Parathyroid adenoma (tissue), 2 donors: ENCODE results near the gene CDC14A.

ENCODE experiments used
- H2AFZ ChIP-seq: fragments of 300-600 bp; sonication (generic); one replicate; pipeline ENCODE4 v1.7.0; 2017; ENCODE audit warnings: antibody characterized with exemption, mild to moderate bottlenecking
- H3K27ac ChIP-seq: fragments of 300-600 bp; sonication (generic); one replicate; pipeline ENCODE4 v1.7.0; 2017
- H3K27me3 ChIP-seq: fragments of 300-600 bp; sonication (generic); one replicate; pipeline ENCODE4 v1.7.0; 2017; ENCODE audit warnings: low read length; ENCODE audit not compliant: control insufficient read depth, insufficient read depth
- H3K36me3 ChIP-seq: fragments of 300-600 bp; sonication (generic); one replicate; pipeline ENCODE4 v1.7.0; 2017; ENCODE audit warnings: low read length; ENCODE audit not compliant: control insufficient read depth, insufficient read depth
- H3K4me1 ChIP-seq: fragments of 300-600 bp; sonication (generic); one replicate; pipeline ENCODE4 v1.7.0; 2017; ENCODE audit warnings: control low read depth
- H3K4me2 ChIP-seq: fragments of 300-600 bp; sonication (generic); one replicate; pipeline ENCODE4 v1.7.0; 2017; ENCODE audit warnings: low read length
- H3K4me3 ChIP-seq: fragments of 300-600 bp; sonication (generic); one replicate; pipeline ENCODE4 v1.7.0; 2017; ENCODE audit warnings: low read depth, low read length
- H3K79me2 ChIP-seq: fragments of 300-600 bp; sonication (generic); one replicate; pipeline ENCODE4 v1.7.0; 2017; ENCODE audit warnings: control low read depth
- H3K9ac ChIP-seq: fragments of 300-600 bp; sonication (generic); one replicate; pipeline ENCODE4 v1.7.0; 2017; ENCODE audit warnings: mild to moderate bottlenecking
- H3K9me3 ChIP-seq: fragments of 300-600 bp; sonication (generic); one replicate; pipeline ENCODE4 v1.7.0; 2017; ENCODE audit warnings: low read length; ENCODE audit not compliant: control insufficient read depth
- TF ChIP-seq, protein P1 (sequence below): fragments of 300-600 bp; sonication (generic); IDR thresholded peaks from one replicate; pipeline ENCODE4 v1.7.0; 2017; ENCODE audit warnings: antibody characterized with exemption, mild to moderate bottlenecking
- donor health status: primary hyperparathyroidism.

Gene CDC14A

DNA sequence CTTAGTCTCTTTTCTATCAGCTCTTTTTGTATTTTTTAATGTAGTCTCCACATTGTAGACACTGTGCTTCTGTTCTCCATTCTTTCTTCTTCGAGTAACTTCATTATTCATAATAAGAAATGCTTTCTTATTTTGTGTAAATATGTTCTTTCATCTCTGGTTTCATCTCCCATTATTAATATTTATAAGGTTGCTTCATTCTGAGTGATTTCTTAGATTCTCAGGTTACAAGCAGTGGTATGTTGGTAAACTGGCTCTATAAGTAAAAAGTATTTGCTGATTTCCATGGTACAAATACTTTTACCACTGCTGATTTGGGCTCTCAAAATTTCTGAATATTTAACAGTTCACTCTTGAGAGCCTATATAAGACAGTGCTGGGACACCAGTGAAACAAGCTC lies 81.3 kb downstream of the CDC14A start:
- TF ChIP-seq, protein P1, sequence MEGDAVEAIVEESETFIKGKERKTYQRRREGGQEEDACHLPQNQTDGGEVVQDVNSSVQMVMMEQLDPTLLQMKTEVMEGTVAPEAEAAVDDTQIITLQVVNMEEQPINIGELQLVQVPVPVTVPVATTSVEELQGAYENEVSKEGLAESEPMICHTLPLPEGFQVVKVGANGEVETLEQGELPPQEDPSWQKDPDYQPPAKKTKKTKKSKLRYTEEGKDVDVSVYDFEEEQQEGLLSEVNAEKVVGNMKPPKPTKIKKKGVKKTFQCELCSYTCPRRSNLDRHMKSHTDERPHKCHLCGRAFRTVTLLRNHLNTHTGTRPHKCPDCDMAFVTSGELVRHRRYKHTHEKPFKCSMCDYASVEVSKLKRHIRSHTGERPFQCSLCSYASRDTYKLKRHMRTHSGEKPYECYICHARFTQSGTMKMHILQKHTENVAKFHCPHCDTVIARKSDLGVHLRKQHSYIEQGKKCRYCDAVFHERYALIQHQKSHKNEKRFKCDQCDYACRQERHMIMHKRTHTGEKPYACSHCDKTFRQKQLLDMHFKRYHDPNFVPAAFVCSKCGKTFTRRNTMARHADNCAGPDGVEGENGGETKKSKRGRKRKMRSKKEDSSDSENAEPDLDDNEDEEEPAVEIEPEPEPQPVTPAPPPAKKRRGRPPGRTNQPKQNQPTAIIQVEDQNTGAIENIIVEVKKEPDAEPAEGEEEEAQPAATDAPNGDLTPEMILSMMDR, result no peak
- H3K4me3 ChIP-seq, result no peak overlapping the region
- no peaks in the 10 kb centered on the region for H3K79me2 ChIP-seq
- no peak overlapping the region for H3K27ac ChIP-seq
- H3K4me1 ChIP-seq, result no peaks in the 10 kb centered on the region
- H3K9me3 ChIP-seq, result no peaks in the 10 kb centered on the region
- no peak overlapping the region for H3K9ac ChIP-seq
- no peak overlapping the region for H2AFZ ChIP-seq
- no peaks in the 10 kb centered on the region for H3K27me3 ChIP-seq
- no peak overlapping the region for H3K4me2 ChIP-seq
- H3K36me3 ChIP-seq, result no peaks in the 10 kb centered on the region

DNA sequence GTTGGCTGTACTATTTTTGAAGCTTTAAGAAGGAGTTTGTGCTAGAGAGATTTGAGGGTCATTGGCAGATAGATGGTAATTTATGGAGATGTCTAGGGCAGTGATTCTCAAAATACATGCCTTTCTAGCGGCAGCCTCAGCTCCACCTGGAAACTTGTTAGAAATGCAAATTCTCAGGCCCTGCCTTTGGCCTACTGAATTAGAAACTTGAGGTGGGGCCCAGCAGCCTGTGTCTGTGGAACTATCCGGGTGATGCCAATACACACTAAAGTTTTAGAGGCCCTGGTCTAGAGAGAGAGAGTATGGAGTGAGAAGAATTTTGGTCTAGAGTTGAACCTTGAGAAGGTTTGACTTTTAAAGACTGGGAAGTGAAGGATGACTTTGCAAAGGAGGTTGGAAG lies 82.5 kb downstream of the CDC14A start:
- H3K9ac ChIP-seq, result no peak overlapping the region
- TF ChIP-seq, protein P1, result no peak
- H3K4me1 ChIP-seq, result no peaks in the 10 kb centered on the region

DNA sequence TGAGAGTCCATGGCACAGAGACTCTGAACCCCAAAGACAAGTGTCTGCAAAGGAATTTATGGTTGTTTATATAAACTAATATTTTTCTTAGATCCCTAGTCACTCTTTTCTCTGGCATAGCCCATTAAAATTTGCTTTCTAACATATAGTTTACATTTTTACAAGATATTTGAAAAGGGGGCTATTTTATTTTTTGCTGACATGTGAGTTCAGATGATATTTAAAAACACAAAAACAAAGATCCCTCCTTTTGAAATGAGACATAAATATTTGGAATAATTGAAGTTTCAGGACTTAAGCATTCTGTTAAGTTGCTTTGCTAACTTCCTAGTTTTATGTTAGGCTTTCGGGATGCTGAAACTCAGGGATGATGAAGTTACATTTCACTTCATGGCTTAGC lies 86.1 kb downstream of the CDC14A start:
- Histone ChIP-seq H3K27me3 (no peaks in the 10 kb centered on the region), H3K27ac (no peak overlapping the region), H2AFZ (no peak overlapping the region), H3K9ac (no peak overlapping the region), H3K79me2 (no peaks in the 10 kb centered on the region), H3K36me3 (no peaks in the 10 kb centered on the region), H3K4me2 (no peak overlapping the region), H3K9me3 (no peaks in the 10 kb centered on the region), H3K4me3 (no peak overlapping the region), H3K4me1 (no peaks in the 10 kb centered on the region)
- TF ChIP-seq, protein P1, result no peak

More for the DNA sequence above, 82.5 kb downstream of the CDC14A start:
- H3K4me2 ChIP-seq, result no peak overlapping the region
- H3K4me3 ChIP-seq, result no peak overlapping the region
- no peaks in the 10 kb centered on the region for H3K9me3 ChIP-seq
- H3K36me3 ChIP-seq, result no peaks in the 10 kb centered on the region
- H3K27me3 ChIP-seq, result no peaks in the 10 kb centered on the region
- H2AFZ ChIP-seq, result no peak overlapping the region
- no peak overlapping the region for H3K27ac ChIP-seq
- no peaks in the 10 kb centered on the region for H3K79me2 ChIP-seq

DNA sequence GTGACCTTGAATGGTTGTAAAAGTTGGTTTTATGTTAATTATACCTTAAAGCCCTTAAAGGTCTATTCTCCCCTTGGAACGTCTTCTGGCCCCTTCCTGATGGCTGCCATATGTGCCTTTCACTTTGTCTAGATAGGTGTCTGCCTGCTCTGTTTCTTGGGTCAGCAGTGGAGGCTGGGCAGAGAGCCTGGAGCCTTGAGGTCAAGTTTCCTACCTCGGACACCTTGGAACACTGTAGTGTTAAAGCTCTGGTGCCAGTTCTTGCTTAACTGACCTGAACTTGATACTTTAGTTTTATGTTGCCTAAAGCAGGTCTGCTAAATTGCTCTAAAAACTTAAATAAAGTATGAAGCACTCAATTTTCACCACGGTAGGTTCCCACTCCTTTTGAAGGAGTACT lies 86.5 kb downstream of the CDC14A start:
- TF ChIP-seq, protein P1, result no peak
- H3K27ac ChIP-seq, result peak overlapping the region; percentile 42

DNA sequence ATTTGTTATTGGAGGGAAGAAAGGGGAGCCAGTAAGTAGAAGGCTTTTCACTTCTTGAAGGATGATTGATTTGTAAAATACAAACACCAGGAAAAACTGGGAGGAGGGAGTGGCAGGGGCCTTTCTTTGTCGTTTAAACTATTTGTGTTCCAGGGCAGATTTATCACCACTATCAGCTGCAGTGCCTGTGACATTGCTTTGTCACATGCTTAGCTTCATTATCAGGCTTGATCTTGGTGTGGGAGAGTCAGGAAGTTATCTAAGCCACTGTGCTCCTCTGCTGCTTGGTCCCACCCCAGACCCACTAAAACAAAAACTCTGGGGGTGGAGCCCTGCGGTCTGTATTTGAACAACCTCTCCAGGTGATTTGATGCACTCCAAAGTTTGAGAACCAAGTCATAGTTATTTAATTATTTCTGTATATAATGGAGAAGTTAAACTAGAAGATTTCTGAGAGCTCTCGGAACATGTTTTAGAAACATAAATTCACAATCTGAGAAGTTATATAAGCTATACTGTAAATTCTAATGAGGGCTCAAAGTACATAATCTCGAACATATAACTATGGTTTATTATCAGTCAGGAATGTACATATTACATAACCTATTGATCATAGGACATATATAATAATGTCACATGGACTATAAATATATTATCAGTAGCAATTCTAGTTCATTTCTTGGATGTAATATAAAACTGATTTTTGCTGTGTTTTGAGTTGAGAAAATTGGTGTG lies 87.9 kb downstream of the CDC14A start:
- TF ChIP-seq, protein P1, result no peak
- H3K9me3 ChIP-seq, result no peaks in the 10 kb centered on the region
- H3K4me2 ChIP-seq, result peak overlapping the region; percentile 28
- no peak overlapping the region for H3K9ac ChIP-seq
- no peaks in the 10 kb centered on the region for H3K79me2 ChIP-seq
- H3K4me1 ChIP-seq, result no peaks in the 10 kb centered on the region
- H3K27ac ChIP-seq, result peak overlapping the region; percentile 27
- no peaks in the 10 kb centered on the region for H3K36me3 ChIP-seq
- H2AFZ ChIP-seq, result no peak overlapping the region
- no peaks in the 10 kb centered on the region for H3K27me3 ChIP-seq
- peak overlapping the region; percentile 5 for H3K4me3 ChIP-seq

More for the DNA sequence above, 86.5 kb downstream of the CDC14A start:
- H3K4me1 ChIP-seq, result no peaks in the 10 kb centered on the region
- no peak overlapping the region for H3K9ac ChIP-seq
- no peaks in the 10 kb centered on the region for H3K36me3 ChIP-seq
- no peaks in the 10 kb centered on the region for H3K9me3 ChIP-seq
- no peaks in the 10 kb centered on the region for H3K27me3 ChIP-seq
- H3K79me2 ChIP-seq, result no peaks in the 10 kb centered on the region
- H3K4me3 ChIP-seq, result no peak overlapping the region
- H2AFZ ChIP-seq, result no peak overlapping the region
- no peak overlapping the region for H3K4me2 ChIP-seq
